ENCODE data around the gene NEDD1. TPM values are rescaled to one million over a fixed set of nuclear protein-coding genes. Genes with fewer than 3 reads are reported as not detected.

NEDD1 gene
- total RNA-seq, 1 experiment from 2014 or later = 17.2 TPM

GRCh38 chr12:96864335-96864734 lies 42.7 kb upstream of the NEDD1 start:
- no peak overlapping the region for H3K27ac ChIP-seq (ENCODE audit: insufficient read length, low read depth, low read length)
- no peak overlapping the region for H3K23ac ChIP-seq (ENCODE audit: insufficient read length, low read depth, low read length)
- no peak overlapping the region for H4K8ac ChIP-seq (replicated peaks; ENCODE audit: insufficient read length, low read depth, low read length)
- no peak overlapping the region for H3K14ac ChIP-seq (ENCODE audit: insufficient read depth, low read length)
- no peak overlapping the region for H3K27ac Mint-ChIP-seq
- H3K18ac ChIP-seq (ENCODE audit: insufficient read length, low read depth, low read length) = no peak overlapping the region
- no peak overlapping the region for H3K4me2 ChIP-seq (ENCODE audit: insufficient read depth, insufficient read length, low read length)
- no peaks in the 10 kb centered on the region for H3K9me3 ChIP-seq (ENCODE audit: control insufficient read depth, low read depth, low read length)
- H3K79me2 ChIP-seq (ENCODE audit: insufficient read depth, low read length) = no peaks in the 10 kb centered on the region
- H4K91ac ChIP-seq (ENCODE audit: insufficient read length, low read depth, low read length) = no peak overlapping the region
- no peaks in the 10 kb centered on the region for H3K36me3 Mint-ChIP-seq (ENCODE audit: insufficient read depth in 1 of 3, low read depth in 3 of 3)
- H3K79me1 ChIP-seq (ENCODE audit: insufficient read depth, low read depth, low read length, poor library complexity, severe bottlenecking) = no peaks in the 10 kb centered on the region
- no peaks in the 10 kb centered on the region for H3K27me3 ChIP-seq (ENCODE audit: insufficient read depth, low read length)
- peaks cover 7 to 8% of the 10 kb centered on the region in 2 experiments for H3K4me1 Mint-ChIP-seq
- H2BK20ac ChIP-seq (ENCODE audit: low read depth, low read length, poor library complexity, severe bottlenecking) = no peak overlapping the region
- no peak overlapping the region for H3T11ph ChIP-seq (ENCODE audit: low read length)
- TF ChIP-seq, protein P1, sequence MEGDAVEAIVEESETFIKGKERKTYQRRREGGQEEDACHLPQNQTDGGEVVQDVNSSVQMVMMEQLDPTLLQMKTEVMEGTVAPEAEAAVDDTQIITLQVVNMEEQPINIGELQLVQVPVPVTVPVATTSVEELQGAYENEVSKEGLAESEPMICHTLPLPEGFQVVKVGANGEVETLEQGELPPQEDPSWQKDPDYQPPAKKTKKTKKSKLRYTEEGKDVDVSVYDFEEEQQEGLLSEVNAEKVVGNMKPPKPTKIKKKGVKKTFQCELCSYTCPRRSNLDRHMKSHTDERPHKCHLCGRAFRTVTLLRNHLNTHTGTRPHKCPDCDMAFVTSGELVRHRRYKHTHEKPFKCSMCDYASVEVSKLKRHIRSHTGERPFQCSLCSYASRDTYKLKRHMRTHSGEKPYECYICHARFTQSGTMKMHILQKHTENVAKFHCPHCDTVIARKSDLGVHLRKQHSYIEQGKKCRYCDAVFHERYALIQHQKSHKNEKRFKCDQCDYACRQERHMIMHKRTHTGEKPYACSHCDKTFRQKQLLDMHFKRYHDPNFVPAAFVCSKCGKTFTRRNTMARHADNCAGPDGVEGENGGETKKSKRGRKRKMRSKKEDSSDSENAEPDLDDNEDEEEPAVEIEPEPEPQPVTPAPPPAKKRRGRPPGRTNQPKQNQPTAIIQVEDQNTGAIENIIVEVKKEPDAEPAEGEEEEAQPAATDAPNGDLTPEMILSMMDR (conservative IDR thresholded peaks at IDR 0.05) = no peak
- no peak overlapping the region for H2BK15ac ChIP-seq (ENCODE audit: low read depth, low read length)
- H3K4ac ChIP-seq (ENCODE audit: low read depth, low read length) = no peak overlapping the region
- no peak overlapping the region for H2AK5ac ChIP-seq (ENCODE audit: insufficient read length, low read length)
- H3K4me1 ChIP-seq (ENCODE audit: insufficient read depth, low read length) = no peaks in the 10 kb centered on the region
- H3K4me3 Mint-ChIP-seq = no peak overlapping the region
- H4K20me1 ChIP-seq (ENCODE audit: control insufficient read depth, insufficient read depth, insufficient read length) = no peaks in the 10 kb centered on the region
- H2BK5ac ChIP-seq (ENCODE audit: insufficient read length, low read length) = no peak overlapping the region
- no peaks in the 10 kb centered on the region for H3K23me2 ChIP-seq (ENCODE audit: insufficient read length, low read depth, low read length, poor library complexity, severe bottlenecking)
- H2BK12ac ChIP-seq (ENCODE audit: insufficient read length, low read depth, low read length) = no peak overlapping the region
- no peaks in the 10 kb centered on the region for H3K9me3 Mint-ChIP-seq
- no peak overlapping the region for H2BK120ac ChIP-seq (ENCODE audit: low read depth, low read length, poor library complexity, severe bottlenecking)
- WGBS (ENCODE audit: extremely low coverage, insufficient read length, low lambda C conversion rate) = no CpG with 5 or more reads among the region's 4 CpGs
- no peak for DNase-seq
- H3K27me3 Mint-ChIP-seq (ENCODE audit: low read depth) = no peaks in the 10 kb centered on the region
- no peak overlapping the region for H3K56ac ChIP-seq (ENCODE audit: insufficient read length, low read depth, low read length)
- no peak overlapping the region for H4K5ac ChIP-seq (ENCODE audit: insufficient read length, low read depth, low read length)
- H3K9ac ChIP-seq (ENCODE audit: extremely low read depth, insufficient read length, low read length) = no peak overlapping the region
- no peak overlapping the region for H2AFZ ChIP-seq (ENCODE audit: low read length)

All from H9 (cell line).